ENCODE results near the gene LCT. TPM values are rescaled to one million over a fixed set of nuclear protein-coding genes. Genes with fewer than 3 reads are reported as not detected.

The LCT gene
- total and polyA plus RNA-seq, 9 of the 15 experiments (the other 6 are each of a cell fraction or from before 2014, with no cell fraction given), result 0.01 to 0.04 (median 0.03) TPM; not detected in 4

DNA sequence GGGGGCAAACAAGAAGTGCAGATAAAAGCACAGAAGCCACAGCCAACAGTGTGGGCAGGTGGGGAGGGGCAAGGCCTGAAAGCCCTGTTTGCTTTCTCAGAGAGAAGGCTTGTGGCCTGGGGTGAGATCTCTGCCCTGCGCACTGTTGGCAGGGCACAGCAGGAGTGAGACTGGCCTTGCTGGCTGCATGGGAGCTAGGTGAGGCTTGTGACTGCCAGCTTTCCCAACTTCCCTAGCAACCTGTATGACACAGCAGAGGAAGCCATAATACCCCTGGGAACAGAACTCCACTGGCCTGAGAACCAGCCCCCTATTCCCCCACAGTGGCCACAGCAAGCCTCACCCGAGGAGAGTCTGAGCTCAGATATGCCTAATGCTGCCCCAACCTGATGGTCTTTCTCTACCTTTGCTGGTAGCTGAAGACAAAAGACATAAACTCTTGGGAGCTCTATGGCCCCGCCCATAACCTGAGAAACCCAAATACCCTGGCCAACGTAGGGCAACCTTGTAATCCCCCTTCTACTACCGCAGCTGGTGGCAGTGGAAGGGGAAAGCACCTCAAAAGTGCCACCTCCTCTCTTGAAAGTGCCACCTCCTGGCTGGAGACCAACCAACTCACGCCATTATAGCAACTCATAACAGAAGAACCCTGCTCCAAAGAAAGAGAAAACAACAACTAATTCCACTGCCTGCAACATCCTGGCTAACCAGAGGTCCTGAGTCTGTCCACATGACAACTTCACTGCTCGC, 44.4 kb downstream of the LCT start (continued):
- no peak for TF ChIP-seq AFF1 (IDR thresholded peaks at IDR 0.05; ENCODE audit: low read depth in 1 of 2, partially characterized antibody in 2 of 2)
- no peak for TF ChIP-seq NFXL1 (CRISPR knock-in tag; IDR thresholded peaks at IDR 0.05)
- no peak for TF ChIP-seq ZFPM2 (CRISPR knock-in tag; IDR thresholded peaks at IDR 0.05)
- TF ChIP-seq, protein P1, sequence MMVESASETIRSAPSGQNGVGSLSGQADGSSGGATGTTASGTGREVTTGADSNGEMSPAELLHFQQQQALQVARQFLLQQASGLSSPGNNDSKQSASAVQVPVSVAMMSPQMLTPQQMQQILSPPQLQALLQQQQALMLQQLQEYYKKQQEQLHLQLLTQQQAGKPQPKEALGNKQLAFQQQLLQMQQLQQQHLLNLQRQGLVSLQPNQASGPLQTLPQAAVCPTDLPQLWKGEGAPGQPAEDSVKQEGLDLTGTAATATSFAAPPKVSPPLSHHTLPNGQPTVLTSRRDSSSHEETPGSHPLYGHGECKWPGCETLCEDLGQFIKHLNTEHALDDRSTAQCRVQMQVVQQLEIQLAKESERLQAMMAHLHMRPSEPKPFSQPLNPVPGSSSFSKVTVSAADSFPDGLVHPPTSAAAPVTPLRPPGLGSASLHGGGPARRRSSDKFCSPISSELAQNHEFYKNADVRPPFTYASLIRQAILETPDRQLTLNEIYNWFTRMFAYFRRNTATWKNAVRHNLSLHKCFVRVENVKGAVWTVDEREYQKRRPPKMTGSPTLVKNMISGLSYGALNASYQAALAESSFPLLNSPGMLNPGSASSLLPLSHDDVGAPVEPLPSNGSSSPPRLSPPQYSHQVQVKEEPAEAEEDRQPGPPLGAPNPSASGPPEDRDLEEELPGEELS (CRISPR knock-in tag; IDR thresholded peaks at IDR 0.05; ENCODE audit: borderline replicate concordance), result no peak
- no peak for TF ChIP-seq SRF (CRISPR knock-in tag; IDR thresholded peaks at IDR 0.05)
- TF ChIP-seq, protein P2, sequence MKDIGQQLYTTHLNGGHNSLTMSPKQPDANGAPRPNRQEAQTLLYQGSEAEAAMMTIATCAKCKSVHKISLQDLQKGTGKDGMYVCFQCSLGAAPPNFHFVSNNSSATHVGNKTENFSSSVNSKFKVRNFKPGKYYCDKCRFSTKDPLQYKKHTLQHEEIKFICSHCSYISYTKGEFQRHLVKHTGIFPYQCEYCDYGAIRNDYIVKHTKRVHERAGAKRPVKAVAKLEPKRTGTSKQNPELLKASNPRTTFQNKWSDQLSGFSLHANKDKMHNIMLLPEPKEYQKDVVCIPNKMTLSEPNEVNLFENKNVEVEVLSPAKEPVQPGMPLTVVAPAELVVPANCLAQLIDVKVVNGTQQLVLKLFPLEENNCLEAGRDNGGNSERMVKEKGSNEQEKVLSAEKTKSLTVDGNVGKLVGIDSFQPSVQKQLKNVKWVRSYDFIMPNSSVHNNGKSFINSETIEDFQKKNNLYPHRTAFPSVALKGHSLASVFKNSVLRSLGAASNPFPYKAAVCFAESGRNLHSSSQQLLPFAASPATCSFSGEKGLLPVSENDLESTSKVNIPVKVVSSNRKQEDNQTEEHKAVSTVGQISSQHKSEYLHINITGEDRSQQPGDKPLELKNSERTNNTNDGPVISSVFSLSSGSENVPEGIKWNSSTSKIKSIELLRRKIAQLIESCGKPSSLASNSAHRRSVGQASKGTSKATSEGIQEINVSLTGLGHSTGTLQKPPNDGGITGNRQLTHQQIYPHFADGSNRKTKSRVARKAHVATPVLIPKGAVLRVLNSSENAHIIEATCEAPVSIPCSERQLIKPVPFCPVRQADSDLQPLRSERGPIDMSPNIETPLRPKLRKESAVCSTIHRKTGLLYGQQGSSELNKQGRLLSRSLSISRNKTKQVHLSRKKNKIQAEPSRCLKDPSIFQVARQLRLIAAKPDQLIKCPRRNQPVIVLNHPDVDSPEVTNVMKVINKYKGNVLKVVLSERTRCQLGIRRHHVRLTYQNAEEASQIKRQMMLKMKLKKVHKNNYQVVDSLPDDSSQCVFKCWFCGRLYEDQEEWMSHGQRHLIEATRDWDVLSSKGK (CRISPR knock-in tag; IDR thresholded peaks at IDR 0.05), result no peak

All from K562 (cell line).